ENCODE results near the gene ZNF385A. TPM values are rescaled to one million over a fixed set of nuclear protein-coding genes. Genes with fewer than 3 reads are reported as not detected.

Gene ZNF385A
- total and polyA plus RNA-seq, 2 of the 8 experiments (the other 6 are each of a cell fraction or from before 2014, with no cell fraction given): 5.2 to 14.3 TPM

DNA sequence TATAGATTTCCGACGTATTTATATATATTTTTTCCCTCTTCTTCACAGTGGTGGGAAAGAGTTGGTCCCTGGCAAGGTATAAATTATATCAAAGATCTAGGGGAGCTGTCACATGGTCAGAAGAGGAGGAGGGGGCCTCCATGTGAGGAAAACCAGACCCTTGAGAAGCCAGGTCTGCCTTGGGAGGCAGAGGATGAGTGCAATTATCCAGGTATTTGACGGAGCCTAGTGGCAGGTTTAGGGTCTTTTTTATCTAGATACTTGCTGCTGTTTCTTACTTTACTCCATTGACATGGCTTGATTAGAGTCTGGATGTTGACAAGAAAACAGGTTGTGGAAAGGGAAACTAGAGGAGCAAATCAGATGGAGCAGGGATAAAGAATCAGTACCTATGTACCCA lies 54.1 kb downstream of the ZNF385A start:
- Histone ChIP-seq H3K9ac (replicated peaks in 1 of 4; ENCODE audit: extremely low read depth in 1 of 4, low read depth in 3 of 4, low read length in 3 of 4) (no peak overlapping the region), H3K56ac (replicated peaks; ENCODE audit: insufficient read length, low read depth, low read length) (no peak overlapping the region), H3K4me1 (replicated peaks in 1 of 4; ENCODE audit: control insufficient read depth in 3 of 4, insufficient read depth in 4 of 4, low read length in 3 of 4) (peaks cover 0 to 9% (median 3%) of the 10 kb centered on the region in 4 experiments; a peak in 2 of 7 replicates), H3K4ac (replicated peaks; ENCODE audit: insufficient read length, low read depth, low read length) (no peak overlapping the region), H4K20me1 (replicated peaks in 1 of 2; ENCODE audit: control insufficient read depth in 1 of 2, insufficient read depth in 2 of 2, low read length in 2 of 2) (peaks cover 0 to 3% of the 10 kb centered on the region in 2 experiments), H3K36me3 (ENCODE audit: control insufficient read depth in 2 of 4, insufficient read depth in 4 of 4, low read length in 3 of 4) (no peaks in the 10 kb centered on the region; a peak in 1 of 8 replicates), H3K27ac (ENCODE audit: low read depth, low read length) (no peak overlapping the region), H4K8ac (ENCODE audit: extremely low read depth, insufficient read depth, low read length) (no peak overlapping the region), H2BK120ac (replicated peaks; ENCODE audit: low read depth, low read length) (no peak overlapping the region), H3K23ac (ENCODE audit: insufficient read length) (no peak overlapping the region), H3K9me3 (ENCODE audit: insufficient read depth in 2 of 2, low read depth in 1 of 2, low read length in 1 of 2) (no peaks in the 10 kb centered on the region), H3K4me3 (ENCODE audit: extremely low read depth in 1 of 4, insufficient read depth in 2 of 4, low read depth in 3 of 4, low read length in 4 of 4) (no peak overlapping the region), H3K18ac (ENCODE audit: extremely low read depth, low read length) (no peak overlapping the region), H2BK20ac (ENCODE audit: low read length) (no peak overlapping the region), H2BK12ac (ENCODE audit: low read depth, low read length) (no peak overlapping the region), H3K27me3 (replicated peaks in 1 of 4; ENCODE audit: control insufficient read depth in 3 of 4, extremely low read depth in 1 of 4, insufficient read depth in 3 of 4, low read length in 3 of 4) (no peaks in the 10 kb centered on the region), H3K14ac (ENCODE audit: insufficient read length) (no peak overlapping the region), H3K23me2 (ENCODE audit: low read depth, low read length) (peaks cover under 1% of the 10 kb centered on the region; the same call in 1 of the 2 replicates), H2BK5ac (ENCODE audit: low read depth, low read length) (no peak overlapping the region), H3K79me2 (ENCODE audit: control insufficient read depth in 1 of 2, insufficient read depth in 2 of 2, low read length in 2 of 2) (peaks cover 0 to 2% of the 10 kb centered on the region in 2 experiments; a peak in 2 of 4 replicates), H3K4me2 (ENCODE audit: insufficient read depth in 1 of 2, low read depth in 2 of 2, low read length in 2 of 2) (no peak overlapping the region), H2BK15ac (ENCODE audit: low read length) (no peak overlapping the region), H2AFZ (ENCODE audit: low read length) (no peak overlapping the region), H4K5ac (ENCODE audit: insufficient read length, low read depth, low read length) (no peak overlapping the region), H3K79me1 (ENCODE audit: low read depth, low read length) (peaks cover under 1% of the 10 kb centered on the region; the same call in 1 of the 2 replicates), H4K91ac (replicated peaks; ENCODE audit: insufficient read length, low read length) (no peak overlapping the region), H2AK5ac (ENCODE audit: low read depth, low read length) (no peak overlapping the region)
- 100% methylated on average over 3 of the region's 3 CpGs; no CpG with 5 or more reads in 1 of the 2 experiments for WGBS, 2 experiments (ENCODE audit: extremely low coverage in 1 of 2, insufficient coverage in 1 of 2, insufficient read length in 1 of 2, insufficient replicate concordance in 2 of 2, low coverage in 1 of 2, low lambda C conversion rate in 2 of 2, missing lambda C conversion rate in 1 of 2)
- DNase-seq (ENCODE audit: low read depth in 1 of 2, low spot score in 2 of 2) (no peak), FAIRE-seq (no peak)
- ChIA-PET POLR2A (ENCODE audit: partially characterized antibody) (interaction anchor here (1.0 to 16.2 kb wide), 6 partner anchors 10 to 76 kb away, joined by 3 to 166 read pairs (median 79); partner anchors contain the start of genes CBX5 and HNRNPA1), CTCF (ENCODE audit: partially characterized antibody) (interaction anchor here (1.0 to 34.6 kb wide), 10 partner anchors 11 to 101 kb away, joined by 3 to 618 read pairs (median 6); partner anchors contain the start of gene NFE2)
- TF ChIP-seq SIX5 (IDR thresholded peaks at IDR 0.05; ENCODE audit: low read depth, low read length): no peak
- TF ChIP-seq CREB1 (IDR thresholded peaks at IDR 0.05): no peak
- TF ChIP-seq CBX5 (IDR thresholded peaks at IDR 0.05; ENCODE audit: low read depth, low read length): no peak
- no peak for TF ChIP-seq CTBP2 (IDR thresholded peaks at IDR 0.05; ENCODE audit: borderline replicate concordance, insufficient read depth, insufficient read length, low read length)
- TF ChIP-seq BACH1 (IDR thresholded peaks at IDR 0.05; ENCODE audit: low read length): no peak
- no peak for TF ChIP-seq PHF8 (conservative IDR thresholded peaks at IDR 0.05; ENCODE audit: low read depth, low read length)
- no peak for TF ChIP-seq TBP (IDR thresholded peaks at IDR 0.05; ENCODE audit: low read depth, low read length)
- TF ChIP-seq FOSL1 (IDR thresholded peaks at IDR 0.05; ENCODE audit: insufficient read depth, low read depth, low read length): no peak
- TF ChIP-seq KDM5A (IDR thresholded peaks at IDR 0.05; ENCODE audit: low read length): no peak
